Aorta (tissue), 5 donors: ENCODE measurements around the gene CACNG5. TPM values are rescaled to one million over a fixed set of nuclear protein-coding genes. Genes with fewer than 3 reads are reported as not detected.

Experiments used
- ATAC-seq: fragments of 200-7000 bp; cut with Tn5 transposase; one replicate; pipeline ENCODE4 v1.9.1; 2022; ENCODE audit warnings: moderate library complexity; ENCODE audit not compliant: low FRiP score
- DNase-seq, 2 donors: peaks; one replicate each; pipeline ENCODE4 v3.0.0-alpha.2; 2020
- H3K27ac ChIP-seq, 2 donors: one replicate each; pipeline ENCODE4 v1.5.1; 2013; ENCODE audit warnings: low read length in 2 of 2, mild to moderate bottlenecking in 2 of 2, moderate library complexity in 2 of 2, control low read depth in 1 of 2, inconsistent platforms in 1 of 2, low read depth in 1 of 2
- H3K27me3 ChIP-seq, 2 donors: one replicate each; pipeline ENCODE4 v1.6.1; 2013; ENCODE audit warnings: control low read depth in 1 of 2, low read length in 1 of 2, mild to moderate bottlenecking in 1 of 2, moderate library complexity in 1 of 2; ENCODE audit not compliant: insufficient read depth in 2 of 2, control insufficient read depth in 1 of 2
- H3K36me3 ChIP-seq, 2 donors: one replicate each; pipeline ENCODE4 v1.6.1; 2013; ENCODE audit warnings: control low read depth in 1 of 2, low read length in 1 of 2, mild to moderate bottlenecking in 1 of 2; ENCODE audit not compliant: insufficient read depth in 2 of 2, control insufficient read depth in 1 of 2
- H3K4me1 ChIP-seq, 2 donors: one replicate each; pipeline ENCODE4 v1.6.1; 2013; ENCODE audit warnings: low read length in 2 of 2, control low read depth in 1 of 2, mild to moderate bottlenecking in 1 of 2, moderate library complexity in 1 of 2; ENCODE audit not compliant: insufficient read depth in 2 of 2, control insufficient read depth in 1 of 2
- H3K4me3 ChIP-seq, 2 donors: one replicate each; pipeline ENCODE4 v1.5.1; 2013; ENCODE audit warnings: low read length in 2 of 2, control low read depth in 1 of 2, mild to moderate bottlenecking in 1 of 2
- H3K9me3 ChIP-seq: one replicate; pipeline ENCODE4 v1.6.1; 2013; ENCODE audit warnings: mild to moderate bottlenecking, low read length; ENCODE audit not compliant: control insufficient read depth
- WGBS, 2 donors: extraction: QIAGEN DNeasy Blood & Tissue Kit; methylation state at CpG; one replicate each; pipeline ENCODE4 v1.1.7; 2013; 5-methylcytosine and 5-hydroxymethylcytosine counted together
- intact Hi-C, 2 donors: fragments of 100-400 bp; cut with DNase I; formaldehyde crosslinking; loops; one replicate each; pipeline versions ENCODE4 v1.14.2 to v1.15.0; 2022
- polyA plus RNA-seq, 2 donors: library from polyadenylated mRNA; stranded (reverse); fragments of 200-250 nt; gene quantifications; one replicate each; pipeline ENCODE4 v1.2.3, GENCODE V29; 2013
- total RNA-seq, 2 donors: library from RNA; stranded (reverse); fragmentation: NEBNext Ultra II Directional; extraction: Animal tissue kit (Norgen Biotek cat#: 25700); gene quantifications; one replicate each; pipeline ENCODE4 v1.2.1, GENCODE V29; 2021
- donor health status: healthy with polysubstance abuse.
- donor health status: Bipolar disorder and iron deficiency.
- donor health status: DM: no; HTN: no; CAD: no.
- donor health status: DM: no; HTN: no; CAD: no.
- donor health status: DM: yes; HTN: yes; CAD: no.

CACNG5 gene
- total and polyA plus RNA-seq, 4 donors, result not detected

DNA sequence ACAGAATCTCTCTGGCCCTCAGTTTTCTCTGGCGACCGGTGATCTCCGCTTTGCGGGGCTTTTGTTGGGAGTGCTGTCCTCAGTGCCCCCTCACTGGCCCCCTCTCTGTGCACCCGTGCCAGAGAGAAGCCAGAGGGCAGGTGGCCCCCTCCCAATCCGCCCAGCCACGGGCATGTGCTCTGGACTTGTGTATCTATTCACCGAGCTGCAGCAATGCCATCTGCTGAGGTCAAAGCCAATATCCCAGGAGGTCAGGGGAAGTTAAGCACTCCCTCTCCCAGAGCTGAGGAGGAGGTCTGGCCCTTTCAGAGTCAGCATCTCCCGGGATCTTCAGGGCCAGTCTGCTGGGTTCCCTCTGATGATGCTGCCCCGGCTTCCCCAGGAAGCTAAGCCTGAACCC lies 5.1 kb downstream of the CACNG5 start:
- H3K27me3 ChIP-seq, result no peaks in the 10 kb centered on the region
- H3K27ac ChIP-seq, result no peak overlapping the region
- H3K4me3 ChIP-seq, result no peak overlapping the region
- no peak for ATAC-seq
- no peak for DNase-seq
- H3K36me3 ChIP-seq, result no peaks in the 10 kb centered on the region
- intact Hi-C loops, result loop anchor here in 1 of 2 donors (10.0 kb wide), 1 partner anchor 1435 kb away; no protein-coding TSS in a partner anchor
- 76% methylated on average over 10 of the region's 10 CpGs for WGBS, 2 donors
- no peaks in the 10 kb centered on the region for H3K4me1 ChIP-seq
- no peaks in the 10 kb centered on the region for H3K9me3 ChIP-seq

DNA sequence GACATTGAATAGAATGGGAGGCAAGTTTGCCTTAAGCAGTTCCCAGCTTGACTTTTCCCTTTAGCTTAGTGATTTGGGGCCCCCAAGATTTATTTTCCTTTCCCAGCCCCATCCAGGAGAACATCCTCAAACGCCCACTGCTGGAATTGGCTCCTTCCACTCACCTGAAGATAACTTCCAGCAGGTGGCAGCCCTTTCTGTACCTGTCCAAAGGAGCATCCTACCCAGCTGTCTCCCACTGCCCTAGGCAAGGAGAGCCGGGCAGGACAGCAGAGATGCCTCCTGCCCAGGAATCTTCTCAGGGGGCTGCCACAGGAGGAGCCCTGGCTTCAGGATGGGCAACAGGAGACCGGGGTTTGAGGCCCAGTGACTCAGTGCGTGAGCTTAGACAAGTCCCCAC lies 6.4 kb downstream of the CACNG5 start:
- Histone ChIP-seq H3K9me3 (no peaks in the 10 kb centered on the region), H3K4me1 (no peaks in the 10 kb centered on the region), H3K4me3 (no peak overlapping the region), H3K27ac (no peak overlapping the region), H3K27me3 (no peaks in the 10 kb centered on the region), H3K36me3 (no peaks in the 10 kb centered on the region)
- ATAC-seq (no peak), DNase-seq (no peak)
- intact Hi-C loops, result loop anchor here in 1 of 2 donors (10.0 kb wide), 1 partner anchor 1437 kb away; no protein-coding TSS in a partner anchor
- 37 to 54% methylated on average over 4 of the region's 4 CpGs for WGBS, 2 donors

- ATAC-seq (no peak), DNase-seq (no peak)
- Histone ChIP-seq H3K27ac (no peak overlapping the region), H3K4me1 (no peaks in the 10 kb centered on the region), H3K9me3 (no peaks in the 10 kb centered on the region), H3K27me3 (no peaks in the 10 kb centered on the region), H3K36me3 (no peaks in the 10 kb centered on the region), H3K4me3 (no peak overlapping the region)
- 61 to 68% methylated on average over 4 of the region's 4 CpGs for WGBS, 2 donors
- intact Hi-C loops, result loop anchor here in 1 of 2 donors (10.0 kb wide), 1 partner anchor 1437 kb away; no protein-coding TSS in a partner anchor
These were observed 6.8 kb downstream of the CACNG5 start for GRCh38 chr17:66841744-66842143.

DNA sequence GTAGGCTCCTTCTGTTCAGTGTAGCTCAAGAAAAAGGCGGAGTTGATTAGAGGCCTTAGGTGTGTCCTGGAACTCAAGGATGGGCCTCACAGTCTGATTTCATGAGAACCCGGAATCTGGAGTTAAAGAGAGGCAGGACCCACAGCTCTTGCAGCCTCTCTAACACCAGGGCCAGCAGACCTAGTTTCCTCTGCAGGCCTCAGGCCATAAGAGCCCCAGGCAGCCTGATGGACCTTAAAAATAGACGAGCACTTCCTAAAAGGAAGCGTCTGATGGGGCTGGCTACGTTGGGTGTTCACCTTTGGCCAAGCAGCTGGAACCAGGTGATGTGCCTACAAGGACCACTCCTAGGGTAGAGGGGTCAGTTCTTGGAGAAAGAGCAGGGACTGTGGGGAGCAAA lies 7.6 kb downstream of the CACNG5 start:
- intact Hi-C loops, result loop anchor here in 1 of 2 donors (10.0 kb wide), 1 partner anchor 1438 kb away; no protein-coding TSS in a partner anchor
- WGBS, 2 donors, result 85 to 88% methylated on average over 5 of the region's 5 CpGs
- Histone ChIP-seq H3K36me3 (no peaks in the 10 kb centered on the region), H3K4me1 (no peaks in the 10 kb centered on the region), H3K27me3 (no peaks in the 10 kb centered on the region), H3K4me3 (no peak overlapping the region), H3K9me3 (no peaks in the 10 kb centered on the region), H3K27ac (no peak overlapping the region)
- ATAC-seq (no peak), DNase-seq (no peak)

GRCh38 chr17:66842959-66843358 lies 8.0 kb downstream of the CACNG5 start:
- Histone ChIP-seq H3K4me1 (no peaks in the 10 kb centered on the region), H3K27me3 (no peaks in the 10 kb centered on the region), H3K4me3 (no peak overlapping the region), H3K36me3 (no peaks in the 10 kb centered on the region), H3K27ac (no peak overlapping the region), H3K9me3 (no peaks in the 10 kb centered on the region)
- DNase-seq, result no peak
- WGBS, 2 donors, result 96 to 97% methylated on average over 3 of the region's 3 CpGs
- ATAC-seq, result no peak
- intact Hi-C loops, result loop anchor here in 1 of 2 donors (10.0 kb wide), 1 partner anchor 1438 kb away; no protein-coding TSS in a partner anchor

DNA sequence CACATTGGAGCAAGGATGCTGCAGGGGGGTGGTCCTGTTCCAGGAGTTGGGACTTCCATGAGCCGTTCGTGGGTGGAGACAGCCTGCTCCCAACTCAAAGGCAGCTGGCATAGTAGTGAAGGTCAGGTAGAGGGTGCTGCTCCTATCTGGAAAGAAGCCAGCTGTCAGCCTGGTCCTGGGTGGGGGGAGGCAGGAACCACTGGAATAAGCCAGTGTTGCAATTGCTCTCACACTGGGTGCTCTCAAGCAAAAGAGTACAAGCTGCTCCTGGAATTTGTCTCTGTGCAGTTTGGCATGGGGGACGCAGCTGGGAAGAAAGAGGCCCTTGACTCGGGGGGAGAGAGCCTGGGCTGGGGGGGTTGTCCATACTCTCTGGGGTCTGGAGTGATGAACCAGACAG lies 8.7 kb downstream of the CACNG5 start:
- Histone ChIP-seq H3K27ac (no peak overlapping the region), H3K4me1 (no peaks in the 10 kb centered on the region), H3K4me3 (no peak overlapping the region), H3K36me3 (no peaks in the 10 kb centered on the region), H3K27me3 (no peaks in the 10 kb centered on the region), H3K9me3 (no peaks in the 10 kb centered on the region)
- 69 to 70% methylated on average over 4 of the region's 4 CpGs for WGBS, 2 donors
- DNase-seq (no peak), ATAC-seq (no peak)
- intact Hi-C loops, result loop anchor here in 1 of 2 donors (10.0 kb wide), 1 partner anchor 1439 kb away; no protein-coding TSS in a partner anchor

DNA sequence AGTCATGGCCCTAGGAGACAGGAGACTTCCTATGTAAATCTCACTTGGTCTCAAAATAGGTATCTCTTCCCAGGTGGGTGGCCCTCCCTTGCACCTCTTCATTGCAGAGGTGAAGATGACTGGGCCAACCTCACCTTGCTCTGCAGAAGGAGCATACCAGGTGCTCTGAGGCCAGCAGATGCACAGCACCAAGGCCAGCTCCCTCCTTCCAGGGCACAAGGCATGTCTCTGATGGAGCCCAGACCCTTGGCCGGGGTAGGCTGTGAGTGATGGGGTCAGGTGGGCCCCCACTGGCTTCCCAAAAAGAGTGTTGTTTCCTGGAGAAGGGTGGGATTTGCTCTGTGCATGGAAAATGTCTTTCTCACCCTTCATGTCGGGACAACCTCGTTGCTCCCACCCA lies 12.8 kb downstream of the CACNG5 start:
- Histone ChIP-seq H3K36me3 (no peaks in the 10 kb centered on the region), H3K4me1 (no peaks in the 10 kb centered on the region), H3K9me3 (no peaks in the 10 kb centered on the region), H3K4me3 (no peak overlapping the region), H3K27ac (no peak overlapping the region), H3K27me3 (no peaks in the 10 kb centered on the region)
- no peak for ATAC-seq
- WGBS, 2 donors, result 68 to 79% methylated on average over 3 of the region's 3 CpGs
- DNase-seq, result no peak
- intact Hi-C loops, result loop anchor here in 1 of 2 donors (10.0 kb wide), 1 partner anchor 1443 kb away; no protein-coding TSS in a partner anchor

DNA sequence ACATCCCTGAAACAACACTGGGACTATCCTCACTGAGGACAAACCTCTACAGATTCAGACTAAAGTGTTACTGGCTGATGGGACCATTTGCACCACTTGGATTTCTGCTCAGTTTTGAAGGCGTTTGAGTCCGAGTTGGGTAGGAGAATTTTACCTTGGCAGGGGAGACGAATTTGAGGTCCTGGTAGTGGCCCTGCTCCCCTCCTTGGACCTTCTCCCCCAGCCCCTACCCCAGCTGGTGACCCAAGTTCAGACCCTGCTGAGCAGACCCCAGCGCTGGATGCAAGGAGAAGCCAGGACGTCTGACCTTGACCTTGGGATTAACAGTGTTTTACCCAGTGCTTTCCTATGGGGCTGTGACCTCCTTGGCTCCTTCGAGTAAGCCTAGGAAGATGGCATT lies 13.6 kb downstream of the CACNG5 start:
- Histone ChIP-seq H3K36me3 (no peaks in the 10 kb centered on the region), H3K9me3 (no peaks in the 10 kb centered on the region), H3K27ac (no peak overlapping the region), H3K27me3 (no peaks in the 10 kb centered on the region), H3K4me3 (no peak overlapping the region), H3K4me1 (no peaks in the 10 kb centered on the region)
- no peak for ATAC-seq
- no peak for DNase-seq
- intact Hi-C loops, result loop anchor here in 1 of 2 donors (10.0 kb wide), 1 partner anchor 1444 kb away; no protein-coding TSS in a partner anchor
- 86 to 87% methylated on average over 6 of the region's 6 CpGs for WGBS, 2 donors

DNA sequence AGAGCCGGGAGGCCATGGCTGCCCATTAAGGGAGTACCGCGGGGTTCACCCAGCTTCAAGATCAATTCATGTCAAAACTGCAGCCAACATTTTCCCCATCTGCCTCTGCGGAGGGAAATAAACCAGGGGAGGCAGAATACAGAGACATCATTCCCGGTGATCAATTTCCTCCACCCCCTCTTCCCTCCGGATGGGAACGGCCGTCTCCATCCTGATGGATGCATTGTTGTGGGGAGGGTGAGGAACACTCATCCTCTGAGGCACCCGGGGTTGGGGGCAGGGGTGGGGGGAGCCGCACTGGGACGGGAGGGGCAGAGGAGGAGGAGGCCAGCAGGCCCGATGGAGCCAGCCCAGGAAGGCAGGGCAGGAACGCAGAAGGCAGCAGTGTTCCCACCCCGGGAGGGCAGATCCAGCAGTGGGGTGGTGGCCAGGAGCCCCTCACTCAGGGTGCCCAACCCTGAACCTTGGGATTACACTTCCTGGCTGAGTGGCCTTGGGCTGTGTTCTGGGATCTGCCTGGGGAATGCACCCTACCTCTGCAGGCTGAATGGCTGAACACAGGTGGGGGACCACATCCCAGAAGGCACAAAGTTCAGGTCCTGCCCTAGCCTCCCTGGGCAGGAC lies 14.2 kb downstream of the CACNG5 start:
- WGBS, 2 donors, result 75 to 80% methylated on average over 14 of the region's 14 CpGs
- Histone ChIP-seq H3K36me3 (no peaks in the 10 kb centered on the region), H3K4me1 (no peaks in the 10 kb centered on the region), H3K9me3 (no peaks in the 10 kb centered on the region), H3K27ac (no peak overlapping the region), H3K4me3 (no peak overlapping the region), H3K27me3 (no peaks in the 10 kb centered on the region)
- ATAC-seq (no peak), DNase-seq (no peak)
- intact Hi-C loops, result loop anchor here in 1 of 2 donors (10.0 kb wide), 1 partner anchor 1444 kb away; no protein-coding TSS in a partner anchor
